Measurements from ENCODE around the gene PIKFYVE. TPM values are rescaled to one million over a fixed set of nuclear protein-coding genes. Genes with fewer than 3 reads are reported as not detected.
"Not testable (repeated sequence)": the region's sequence is repeated elsewhere in the genome, so short reads cannot be mapped to it uniquely, and the experiment has no call there.

PIKFYVE gene
- total RNA-seq, 1 donor from 2014 or later, result 29.8 TPM

DNA sequence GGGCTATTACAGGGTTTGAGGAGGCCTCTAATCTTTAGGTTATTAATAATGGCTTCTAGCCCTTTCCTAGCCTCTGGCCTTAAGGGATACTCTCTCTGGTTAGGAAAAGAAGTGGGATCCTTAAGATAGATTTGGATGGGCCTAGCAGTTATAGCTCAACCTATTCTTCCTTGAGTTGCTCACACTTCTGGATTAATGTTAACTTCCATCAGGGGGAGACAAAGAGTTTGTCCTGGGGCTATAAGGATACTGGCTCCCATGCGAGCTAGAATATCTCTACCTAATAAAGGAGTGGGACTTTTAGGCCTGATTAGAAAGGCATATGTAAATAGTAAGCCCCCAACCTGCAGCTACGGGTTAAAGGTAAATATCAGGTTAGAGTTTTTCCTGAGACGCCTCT is 126.2 kb downstream of the PIKFYVE start:
- Histone ChIP-seq H3K79me2 (ENCODE audit: insufficient read depth, low read length) (no peaks in the 10 kb centered on the region), H3K27me3 (ENCODE audit: insufficient read depth, low read length) (no peaks in the 10 kb centered on the region), H3K4me2 (ENCODE audit: low read length) (no peak overlapping the region), H3K36me3 (ENCODE audit: insufficient read depth, low read length) (no peaks in the 10 kb centered on the region), H3K4me3 (ENCODE audit: insufficient read depth, low read depth, low read length) (no peak overlapping the region), H3K9me3 (ENCODE audit: insufficient read depth, low read depth, low read length) (no peaks in the 10 kb centered on the region), H3K27ac (ENCODE audit: low read depth, low read length) (no peak overlapping the region), H3K4me1 (ENCODE audit: insufficient read depth, low read length) (no peaks in the 10 kb centered on the region), H2AFZ (ENCODE audit: low read depth, low read length) (no peak overlapping the region), H4K20me1 (ENCODE audit: insufficient read depth, low read length) (no peaks in the 10 kb centered on the region), H3K9ac (ENCODE audit: low read length) (no peak overlapping the region)
- Mint-ChIP-seq H3K27ac (ENCODE audit: unreplicated experiment) (no peak overlapping the region), H3K36me3 (ENCODE audit: low read depth, unreplicated experiment) (no peaks in the 10 kb centered on the region), H3K4me1 (ENCODE audit: low read depth, unreplicated experiment) (no peaks in the 10 kb centered on the region), H3K27me3 (ENCODE audit: low read depth, unreplicated experiment) (no peaks in the 10 kb centered on the region), H3K9me3 (ENCODE audit: unreplicated experiment) (peaks cover 5% of the 10 kb centered on the region), H3K4me3 (ENCODE audit: unreplicated experiment) (no peak overlapping the region)
- no peak for TF ChIP-seq EZH2 (IDR thresholded peaks at IDR 0.05; ENCODE audit: insufficient read depth, low read length)
- TF ChIP-seq, protein P1, sequence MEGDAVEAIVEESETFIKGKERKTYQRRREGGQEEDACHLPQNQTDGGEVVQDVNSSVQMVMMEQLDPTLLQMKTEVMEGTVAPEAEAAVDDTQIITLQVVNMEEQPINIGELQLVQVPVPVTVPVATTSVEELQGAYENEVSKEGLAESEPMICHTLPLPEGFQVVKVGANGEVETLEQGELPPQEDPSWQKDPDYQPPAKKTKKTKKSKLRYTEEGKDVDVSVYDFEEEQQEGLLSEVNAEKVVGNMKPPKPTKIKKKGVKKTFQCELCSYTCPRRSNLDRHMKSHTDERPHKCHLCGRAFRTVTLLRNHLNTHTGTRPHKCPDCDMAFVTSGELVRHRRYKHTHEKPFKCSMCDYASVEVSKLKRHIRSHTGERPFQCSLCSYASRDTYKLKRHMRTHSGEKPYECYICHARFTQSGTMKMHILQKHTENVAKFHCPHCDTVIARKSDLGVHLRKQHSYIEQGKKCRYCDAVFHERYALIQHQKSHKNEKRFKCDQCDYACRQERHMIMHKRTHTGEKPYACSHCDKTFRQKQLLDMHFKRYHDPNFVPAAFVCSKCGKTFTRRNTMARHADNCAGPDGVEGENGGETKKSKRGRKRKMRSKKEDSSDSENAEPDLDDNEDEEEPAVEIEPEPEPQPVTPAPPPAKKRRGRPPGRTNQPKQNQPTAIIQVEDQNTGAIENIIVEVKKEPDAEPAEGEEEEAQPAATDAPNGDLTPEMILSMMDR (IDR thresholded peaks at IDR 0.05; ENCODE audit: insufficient read depth, low read depth, low read length), result peak; percentile 11
- no peak for FAIRE-seq
- DNase-seq (ENCODE audit: low read depth), result no peak

DNA sequence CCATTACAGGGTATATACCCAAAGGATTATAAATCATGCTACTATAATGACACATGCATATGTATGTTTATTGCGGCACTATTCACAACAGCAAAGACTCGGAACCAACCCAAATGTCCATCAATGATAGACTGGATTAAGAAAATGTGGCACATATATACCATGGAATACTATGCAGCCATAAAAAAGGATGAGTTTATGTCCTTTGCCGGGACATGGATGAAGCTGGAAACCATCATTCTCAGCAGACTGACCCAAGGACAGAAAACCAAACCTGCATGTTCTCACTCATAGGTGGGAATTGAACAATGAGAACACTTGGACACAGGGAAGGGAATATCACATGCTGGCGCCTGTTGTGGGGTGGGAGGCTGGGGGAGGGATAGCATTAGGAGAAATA is 130.7 kb downstream of the PIKFYVE start:
- H3K4me1 ChIP-seq (ENCODE audit: insufficient read depth, low read length); H3K4me3 Mint-ChIP-seq (ENCODE audit: unreplicated experiment); DNase-seq (ENCODE audit: low read depth); H3K79me2 ChIP-seq (ENCODE audit: insufficient read depth, low read length); H3K27ac ChIP-seq (ENCODE audit: low read depth, low read length); H3K9ac ChIP-seq (ENCODE audit: low read length); H3K27ac Mint-ChIP-seq (ENCODE audit: unreplicated experiment); H3K27me3 Mint-ChIP-seq (ENCODE audit: low read depth, unreplicated experiment); H3K4me3 ChIP-seq (ENCODE audit: insufficient read depth, low read depth, low read length); H3K36me3 ChIP-seq (ENCODE audit: insufficient read depth, low read length); H3K36me3 Mint-ChIP-seq (ENCODE audit: low read depth, unreplicated experiment); H3K9me3 ChIP-seq (ENCODE audit: insufficient read depth, low read depth, low read length); FAIRE-seq; H3K9me3 Mint-ChIP-seq (ENCODE audit: unreplicated experiment); H3K4me1 Mint-ChIP-seq (ENCODE audit: low read depth, unreplicated experiment); H3K4me2 ChIP-seq (ENCODE audit: low read length); H3K27me3 ChIP-seq (ENCODE audit: insufficient read depth, low read length); H4K20me1 ChIP-seq (ENCODE audit: insufficient read depth, low read length); H2AFZ ChIP-seq (ENCODE audit: low read depth, low read length): not testable (repeated sequence)

DNA sequence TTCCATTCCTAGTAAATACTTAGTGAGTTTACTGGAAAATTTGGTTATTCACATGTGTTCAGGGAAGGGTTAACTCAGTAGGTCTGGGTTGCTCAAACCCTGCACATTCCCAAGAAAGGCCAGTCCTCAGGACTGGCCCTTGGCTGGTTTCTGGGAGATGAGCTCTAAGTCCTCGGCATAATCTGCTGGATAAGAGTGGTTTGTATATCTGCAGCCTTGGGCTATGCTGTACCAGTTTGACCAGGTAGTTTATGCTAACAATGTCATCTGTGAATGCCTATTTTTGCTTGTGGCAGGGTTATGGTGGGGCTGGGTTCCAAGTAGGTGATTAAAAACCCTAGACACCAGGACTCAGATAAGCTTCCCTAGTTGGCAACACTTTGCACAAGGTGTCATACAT is 133.1 kb downstream of the PIKFYVE start:
- peaks cover 7% of the 10 kb centered on the region for H3K27me3 Mint-ChIP-seq (ENCODE audit: low read depth, unreplicated experiment)
- Histone ChIP-seq H4K20me1 (ENCODE audit: insufficient read depth, low read length) (no peaks in the 10 kb centered on the region), H3K27ac (ENCODE audit: low read depth, low read length) (no peak overlapping the region), H3K9ac (ENCODE audit: low read length) (no peak overlapping the region), H3K9me3 (ENCODE audit: insufficient read depth, low read depth, low read length) (no peaks in the 10 kb centered on the region), H3K79me2 (ENCODE audit: insufficient read depth, low read length) (no peaks in the 10 kb centered on the region), H3K4me3 (ENCODE audit: insufficient read depth, low read depth, low read length) (no peak overlapping the region), H3K36me3 (ENCODE audit: insufficient read depth, low read length) (no peaks in the 10 kb centered on the region), H3K4me2 (ENCODE audit: low read length) (no peak overlapping the region), H3K4me1 (ENCODE audit: insufficient read depth, low read length) (no peaks in the 10 kb centered on the region), H2AFZ (ENCODE audit: low read depth, low read length) (no peak overlapping the region), H3K27me3 (ENCODE audit: insufficient read depth, low read length) (peaks cover 6% of the 10 kb centered on the region)
- H3K9me3 Mint-ChIP-seq (ENCODE audit: unreplicated experiment), result peaks cover 2% of the 10 kb centered on the region
- H3K4me1 Mint-ChIP-seq (ENCODE audit: low read depth, unreplicated experiment), result no peaks in the 10 kb centered on the region
- TF ChIP-seq, protein P1 (IDR thresholded peaks at IDR 0.05; ENCODE audit: insufficient read depth, low read depth, low read length), result no peak
- TF ChIP-seq EZH2 (IDR thresholded peaks at IDR 0.05; ENCODE audit: insufficient read depth, low read length), result no peak
- no peak overlapping the region for H3K4me3 Mint-ChIP-seq (ENCODE audit: unreplicated experiment)
- FAIRE-seq, result no peak
- H3K36me3 Mint-ChIP-seq (ENCODE audit: low read depth, unreplicated experiment), result no peaks in the 10 kb centered on the region
- no peak overlapping the region for H3K27ac Mint-ChIP-seq (ENCODE audit: unreplicated experiment)
- no peak for DNase-seq (ENCODE audit: low read depth)

Measured in astrocyte (in vitro differentiated cells and primary cell).